Ammon's horn (tissue), 1 donor: ENCODE measurements around the gene JAG1.
A peak's percentile ranks its signal among the peaks of the same experiment; 100 is the strongest.
"Not testable (repeated sequence)": the region's sequence is repeated elsewhere in the genome, so short reads cannot be mapped to it uniquely, and the experiment has no call there.

Experiments
- DNase-seq: peaks from one replicate; pipeline ENCODE4 v3.0.0-alpha.2; 2016; ENCODE audit warnings: low spot score

JAG1 gene

GRCh38 chr20:10637031-10637559 lies 36.7 kb downstream of the JAG1 start:
- DNase-seq, result no peak

- no peak for DNase-seq
Observed at GRCh38 chr20:10636326-10636818, 37.4 kb downstream of the JAG1 start.

- DNase-seq, result no peak
Observed at GRCh38 chr20:10635476-10636208, 38.2 kb downstream of the JAG1 start.

- no peak for DNase-seq
Observed at GRCh38 chr20:10634683-10635411, 39.0 kb downstream of the JAG1 start.

- no peak for DNase-seq
Observed at GRCh38 chr20:10634211-10634610, 39.6 kb downstream of the JAG1 start.

GRCh38 chr20:10633718-10634117 lies 40.1 kb downstream of the JAG1 start:
- DNase-seq, result no peak

GRCh38 chr20:10632721-10633509 lies 40.9 kb downstream of the JAG1 start:
- no peak for DNase-seq

- DNase-seq, result no peak
Observed at GRCh38 chr20:10631126-10631525, 42.7 kb downstream of the JAG1 start.

- no peak for DNase-seq
Observed at GRCh38 chr20:10629946-10630650, 43.7 kb downstream of the JAG1 start.

- no peak for DNase-seq
Observed at GRCh38 chr20:10626896-10627295, 46.9 kb downstream of the JAG1 start.

- DNase-seq, result no peak
Observed at GRCh38 chr20:10625641-10626040, 48.2 kb downstream of the JAG1 start.

GRCh38 chr20:10622657-10623418 lies 51.0 kb downstream of the JAG1 start:
- no peak for DNase-seq

GRCh38 chr20:10621149-10621548 lies 52.6 kb downstream of the JAG1 start:
- no peak for DNase-seq

- DNase-seq, result no peak
Observed at GRCh38 chr20:10619427-10619826, 54.4 kb downstream of the JAG1 start.

- DNase-seq, result no peak
Observed at GRCh38 chr20:10618611-10619245, 55.1 kb downstream of the JAG1 start.

- DNase-seq, result not testable (repeated sequence)
Observed at GRCh38 chr20:10617549-10618133, 56.2 kb downstream of the JAG1 start.

- no peak for DNase-seq
Observed at GRCh38 chr20:10616212-10616611, 57.6 kb downstream of the JAG1 start.

GRCh38 chr20:10613911-10614310 lies 59.9 kb downstream of the JAG1 start:
- DNase-seq, result no peak

GRCh38 chr20:10613426-10613825 lies 60.4 kb downstream of the JAG1 start:
- DNase-seq, result not testable (repeated sequence)

- DNase-seq, result peak; percentile 26
Observed at GRCh38 chr20:10611357-10611756, 62.4 kb downstream of the JAG1 start.
